ENCODE data around the gene C6orf15. TPM values are rescaled to one million over a fixed set of nuclear protein-coding genes. Genes with fewer than 3 reads are reported as not detected.

C6orf15 gene
- total RNA-seq, 1 donor: not detected

DNA sequence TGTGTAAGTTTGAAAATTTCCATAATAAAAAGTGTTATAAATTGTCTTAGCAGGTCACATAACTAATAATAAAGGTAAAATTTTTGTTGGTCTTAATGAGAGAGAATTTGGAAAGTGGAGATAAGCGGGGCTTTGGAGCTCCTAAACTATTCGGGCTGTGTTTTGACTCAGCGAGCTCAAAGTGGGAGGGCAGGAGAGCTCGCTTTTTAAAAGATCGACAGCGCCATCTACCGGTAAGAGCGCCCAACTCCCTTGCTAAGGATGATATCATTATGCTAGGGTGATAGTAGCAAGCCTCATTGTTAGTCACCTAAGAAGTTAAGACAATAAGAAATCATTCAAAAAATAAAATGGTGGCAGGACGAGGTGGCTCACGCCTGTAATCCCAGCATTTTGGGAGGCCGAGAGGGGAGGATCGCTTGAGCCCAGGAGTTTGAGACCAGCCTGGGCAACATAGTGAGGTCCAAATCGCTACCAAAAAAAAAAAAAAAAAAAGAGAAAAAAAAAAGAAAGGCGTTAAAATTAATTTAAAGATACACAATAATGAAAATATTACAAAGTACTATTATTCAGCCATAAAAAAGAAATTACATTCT lies 24.8 kb downstream of the C6orf15 start:
- H3K4me3 ChIP-seq (ENCODE audit: low read depth, low read length): no peak overlapping the region
- peak; percentile 88 for DNase-seq (ENCODE audit: low read depth)
- TF ChIP-seq, protein P1, sequence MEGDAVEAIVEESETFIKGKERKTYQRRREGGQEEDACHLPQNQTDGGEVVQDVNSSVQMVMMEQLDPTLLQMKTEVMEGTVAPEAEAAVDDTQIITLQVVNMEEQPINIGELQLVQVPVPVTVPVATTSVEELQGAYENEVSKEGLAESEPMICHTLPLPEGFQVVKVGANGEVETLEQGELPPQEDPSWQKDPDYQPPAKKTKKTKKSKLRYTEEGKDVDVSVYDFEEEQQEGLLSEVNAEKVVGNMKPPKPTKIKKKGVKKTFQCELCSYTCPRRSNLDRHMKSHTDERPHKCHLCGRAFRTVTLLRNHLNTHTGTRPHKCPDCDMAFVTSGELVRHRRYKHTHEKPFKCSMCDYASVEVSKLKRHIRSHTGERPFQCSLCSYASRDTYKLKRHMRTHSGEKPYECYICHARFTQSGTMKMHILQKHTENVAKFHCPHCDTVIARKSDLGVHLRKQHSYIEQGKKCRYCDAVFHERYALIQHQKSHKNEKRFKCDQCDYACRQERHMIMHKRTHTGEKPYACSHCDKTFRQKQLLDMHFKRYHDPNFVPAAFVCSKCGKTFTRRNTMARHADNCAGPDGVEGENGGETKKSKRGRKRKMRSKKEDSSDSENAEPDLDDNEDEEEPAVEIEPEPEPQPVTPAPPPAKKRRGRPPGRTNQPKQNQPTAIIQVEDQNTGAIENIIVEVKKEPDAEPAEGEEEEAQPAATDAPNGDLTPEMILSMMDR (IDR thresholded peaks at IDR 0.05; ENCODE audit: insufficient read depth, low read depth, low read length): peak; percentile 77

- H3K4me3 ChIP-seq (ENCODE audit: low read depth, low read length): no peak overlapping the region
- TF ChIP-seq, protein P1 (IDR thresholded peaks at IDR 0.05; ENCODE audit: insufficient read depth, low read depth, low read length): no peak
- peak; percentile 80 for DNase-seq (ENCODE audit: low read depth)
Observed at GRCh38 chr6:31086788-31087440, 25.5 kb downstream of the C6orf15 start.

GRCh38 chr6:31083742-31084354 lies 28.5 kb downstream of the C6orf15 start:
- no peak overlapping the region for H3K4me3 ChIP-seq (ENCODE audit: low read depth, low read length)
- DNase-seq (ENCODE audit: low read depth): peak; percentile 87
- TF ChIP-seq, protein P1 (IDR thresholded peaks at IDR 0.05; ENCODE audit: insufficient read depth, low read depth, low read length): no peak

- no peak overlapping the region for H3K4me3 ChIP-seq (ENCODE audit: low read depth, low read length)
- TF ChIP-seq, protein P1 (IDR thresholded peaks at IDR 0.05; ENCODE audit: insufficient read depth, low read depth, low read length): no peak
- no peak for DNase-seq (ENCODE audit: low read depth)
Observed at GRCh38 chr6:31081872-31082271, 30.5 kb downstream of the C6orf15 start.

- TF ChIP-seq, protein P1 (IDR thresholded peaks at IDR 0.05; ENCODE audit: insufficient read depth, low read depth, low read length): peak; percentile 84
- DNase-seq (ENCODE audit: low read depth): peak; percentile 64
- no peak overlapping the region for H3K4me3 ChIP-seq (ENCODE audit: low read depth, low read length)
Observed at GRCh38 chr6:31079656-31080261, 32.6 kb downstream of the C6orf15 start.

DNA sequence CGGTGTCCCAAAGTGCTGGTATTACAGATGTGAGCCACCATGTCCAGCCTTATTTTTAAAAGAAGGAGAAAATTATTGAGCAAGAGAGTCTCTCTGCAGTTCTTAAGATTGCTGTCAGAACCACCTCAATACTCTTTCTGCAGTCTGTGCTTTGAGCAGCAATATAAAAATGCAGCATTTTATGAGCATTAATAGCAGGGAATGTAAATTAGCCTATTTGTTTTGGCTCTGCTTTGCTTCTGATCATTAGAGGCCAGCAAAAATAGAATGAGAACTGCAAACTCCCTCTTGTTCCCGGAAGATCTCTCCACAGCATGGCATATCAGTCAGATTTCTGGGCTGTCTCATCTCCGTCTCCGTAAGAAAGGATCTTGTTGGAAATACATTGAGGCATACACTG lies 35.8 kb downstream of the C6orf15 start:
- peak; percentile 19 for DNase-seq (ENCODE audit: low read depth)
- TF ChIP-seq, protein P1 (IDR thresholded peaks at IDR 0.05; ENCODE audit: insufficient read depth, low read depth, low read length): no peak
- no peak overlapping the region for H3K4me3 ChIP-seq (ENCODE audit: low read depth, low read length)

All from fibroblast of villous mesenchyme (primary cell).